Stimulated activated CD4-positive, alpha-beta T cell treated with anti-CD3 and anti-CD28 coated beads, Interleukin-12 subunit alpha, Interleukin-12 subunit beta, amount 100 ng/mL, for 4 hours (primary cell): ENCODE measurements around the gene MLLT6.
A peak's percentile ranks its signal among the peaks of the same experiment; 100 is the strongest.

ENCODE experiments used
- DNase-seq: peaks from one replicate; pipeline ENCODE4 v3.0.0-alpha.2; 2020

MLLT6 gene

GRCh38 chr17:38704606-38705522, at the start of gene MLLT6:
Gene MLLT6, plus strand, starts transcription at chr17:38705273. Its CDS starts 360 bp downstream, at chr17:38705633.
- DNase-seq, result peak; percentile 83

GRCh38 chr17:38656959-38657823, 47.9 kb upstream of the MLLT6 start:
- DNase-seq, result no peak

- no peak for DNase-seq
Measured at GRCh38 chr17:38657824-38658740, 47.0 kb upstream of the MLLT6 start.

GRCh38 chr17:38658741-38659345, 46.2 kb upstream of the MLLT6 start:
- no peak for DNase-seq

GRCh38 chr17:38659415-38659814, 45.7 kb upstream of the MLLT6 start:
- no peak for DNase-seq

- no peak for DNase-seq
Measured at GRCh38 chr17:38660097-38661025, 44.7 kb upstream of the MLLT6 start.

- DNase-seq, result peak; percentile 46
Measured at GRCh38 chr17:38663125-38663751, 41.8 kb upstream of the MLLT6 start.

- no peak for DNase-seq
Measured at GRCh38 chr17:38663964-38664644, 41.0 kb upstream of the MLLT6 start.

- peak; percentile 44 for DNase-seq
Measured at GRCh38 chr17:38667099-38667786, 37.8 kb upstream of the MLLT6 start.

GRCh38 chr17:38667787-38668122, 37.3 kb upstream of the MLLT6 start:
- no peak for DNase-seq

- no peak for DNase-seq
Measured at GRCh38 chr17:38669520-38669919, 35.6 kb upstream of the MLLT6 start.

GRCh38 chr17:38671939-38672720, 32.9 kb upstream of the MLLT6 start:
- no peak for DNase-seq

GRCh38 chr17:38672788-38673706, 32.0 kb upstream of the MLLT6 start:
- no peak for DNase-seq

- DNase-seq, result no peak
Measured at GRCh38 chr17:38673707-38674013, 31.4 kb upstream of the MLLT6 start.

- peak; percentile 51 for DNase-seq
Measured at GRCh38 chr17:38674014-38674748, 30.9 kb upstream of the MLLT6 start.

GRCh38 chr17:38674749-38675615, 30.1 kb upstream of the MLLT6 start, which contains the start of gene EPOP:
Gene EPOP, minus strand, starts transcription at chr17:38674957. Its CDS starts 462 bp downstream, at chr17:38674495.
- peak; percentile 94 for DNase-seq
